ENCODE measurements around the gene ZNF182.
"Not testable (repeated sequence)": the region's sequence is repeated elsewhere in the genome, so short reads cannot be mapped to it uniquely, and the experiment has no call there.

DNA sequence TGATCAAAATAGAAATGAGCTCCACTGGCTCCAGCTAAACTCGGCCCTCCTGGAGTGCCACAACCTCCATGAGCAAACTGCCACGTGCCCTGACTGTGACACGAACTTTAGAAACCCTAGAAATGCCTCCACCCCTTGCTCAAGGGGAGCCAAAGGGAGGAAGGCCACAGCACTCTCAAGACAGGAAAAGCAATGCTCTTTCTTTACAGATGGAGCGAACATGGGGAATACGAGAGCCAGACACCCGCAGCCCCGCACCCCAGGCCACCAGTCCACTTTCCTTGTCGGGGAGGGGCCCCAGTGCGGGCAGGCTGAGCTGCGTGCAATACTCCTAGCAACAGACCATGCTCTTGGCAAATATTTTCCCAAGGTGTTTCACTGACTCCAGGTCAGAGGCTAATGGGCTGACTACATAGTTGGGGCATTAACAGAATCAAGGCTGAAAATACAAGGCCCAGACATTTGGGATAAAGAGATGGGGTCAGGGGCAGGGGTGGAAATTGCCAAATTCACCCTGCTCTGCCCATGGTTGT, 26.9 kb upstream of the ZNF182 start:
- TF ChIP-seq POLR2A, POLR2AphosphoS5 (IDR thresholded peaks at IDR 0.05; ENCODE audit: low read depth, low read length): not testable (repeated sequence)

All from GM12892 (cell line).